Thymus (tissue), 14 donors: Measurements from ENCODE around the gene CLVS2. TPM values are rescaled to one million over a fixed set of nuclear protein-coding genes. Genes with fewer than 3 reads are reported as not detected.

Source experiments
- DNase-seq, 9 donors: peaks; one replicate each; pipeline ENCODE4 v3.0.0-alpha.2; 2013; ENCODE audit warnings: low spot score in 9 of 9, low read depth in 6 of 9, missing footprints in 1 of 9
- H3K27ac ChIP-seq, 2 donors: one replicate each; pipeline ENCODE4 v1.5.1; 2013; ENCODE audit warnings: control low read depth in 1 of 2, low read depth in 1 of 2, low read length in 1 of 2, mild to moderate bottlenecking in 1 of 2, moderate library complexity in 1 of 2
- H3K27me3 ChIP-seq, 2 donors: one replicate each; pipeline ENCODE4 v1.5.1; 2013; ENCODE audit warnings: low read length in 1 of 2; ENCODE audit not compliant: control insufficient read depth in 2 of 2, insufficient read depth in 1 of 2
- H3K36me3 ChIP-seq, 2 donors: one replicate each; pipeline ENCODE4 v1.5.1; 2013; ENCODE audit warnings: low read length in 1 of 2, mild to moderate bottlenecking in 1 of 2, moderate library complexity in 1 of 2; ENCODE audit not compliant: control insufficient read depth in 2 of 2, insufficient read depth in 2 of 2
- H3K4me1 ChIP-seq, 2 donors: one replicate each; pipeline ENCODE4 v1.5.1; 2013; ENCODE audit warnings: low read length in 2 of 2; ENCODE audit not compliant: control insufficient read depth in 2 of 2, insufficient read depth in 2 of 2
- H3K4me3 ChIP-seq, 2 donors: one replicate each; pipeline ENCODE4 v1.5.1; 2013; ENCODE audit warnings: low read length in 2 of 2, control low read depth in 1 of 2, mild to moderate bottlenecking in 1 of 2
- H3K9me3 ChIP-seq, 2 donors: one replicate each; pipeline ENCODE4 v1.5.1; 2013; ENCODE audit warnings: low read length in 1 of 2, mild to moderate bottlenecking in 1 of 2; ENCODE audit not compliant: control insufficient read depth in 2 of 2, insufficient read depth in 1 of 2
- WGBS: extraction: QIAGEN DNeasy Blood & Tissue Kit; methylation state at CpG from one replicate; pipeline ENCODE4 v1.1.7; 2013; 5-methylcytosine and 5-hydroxymethylcytosine counted together
- long read RNA-seq, 10 donors: transcript quantifications; one replicate each; lab custom pipeline, GENCODE V29; 2026
- polyA plus RNA-seq: library from polyadenylated mRNA; stranded (reverse); fragments of 200-250 nt; gene quantifications from one replicate; pipeline ENCODE4 v1.2.3, GENCODE V29; 2013
- total RNA-seq: library from RNA; stranded (reverse); fragments of 120-200 nt; gene quantifications from one replicate; pipeline ENCODE4 v1.2.4, GENCODE V29; 2013
- donor health status: healthy.

The CLVS2 gene, protein sequence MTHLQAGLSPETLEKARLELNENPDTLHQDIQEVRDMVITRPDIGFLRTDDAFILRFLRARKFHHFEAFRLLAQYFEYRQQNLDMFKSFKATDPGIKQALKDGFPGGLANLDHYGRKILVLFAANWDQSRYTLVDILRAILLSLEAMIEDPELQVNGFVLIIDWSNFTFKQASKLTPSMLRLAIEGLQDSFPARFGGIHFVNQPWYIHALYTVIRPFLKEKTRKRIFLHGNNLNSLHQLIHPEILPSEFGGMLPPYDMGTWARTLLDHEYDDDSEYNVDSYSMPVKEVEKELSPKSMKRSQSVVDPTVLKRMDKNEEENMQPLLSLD
- total RNA-seq (0.05 TPM), polyA plus RNA-seq (0.02 TPM)
- long read RNA-seq, donor 1: 0 reads
- long read RNA-seq, donor 2: 0 reads
- long read RNA-seq, donor 3: 0 reads
- long read RNA-seq, donor 4: 0 reads
- long read RNA-seq, donor 5: 0 reads
- long read RNA-seq, donor 6: 0 reads
- long read RNA-seq, donor 7: 0 reads
- long read RNA-seq, donor 8: 0 reads
- long read RNA-seq, donor 9: 0 reads
- long read RNA-seq, donor 10: 0 reads

DNA sequence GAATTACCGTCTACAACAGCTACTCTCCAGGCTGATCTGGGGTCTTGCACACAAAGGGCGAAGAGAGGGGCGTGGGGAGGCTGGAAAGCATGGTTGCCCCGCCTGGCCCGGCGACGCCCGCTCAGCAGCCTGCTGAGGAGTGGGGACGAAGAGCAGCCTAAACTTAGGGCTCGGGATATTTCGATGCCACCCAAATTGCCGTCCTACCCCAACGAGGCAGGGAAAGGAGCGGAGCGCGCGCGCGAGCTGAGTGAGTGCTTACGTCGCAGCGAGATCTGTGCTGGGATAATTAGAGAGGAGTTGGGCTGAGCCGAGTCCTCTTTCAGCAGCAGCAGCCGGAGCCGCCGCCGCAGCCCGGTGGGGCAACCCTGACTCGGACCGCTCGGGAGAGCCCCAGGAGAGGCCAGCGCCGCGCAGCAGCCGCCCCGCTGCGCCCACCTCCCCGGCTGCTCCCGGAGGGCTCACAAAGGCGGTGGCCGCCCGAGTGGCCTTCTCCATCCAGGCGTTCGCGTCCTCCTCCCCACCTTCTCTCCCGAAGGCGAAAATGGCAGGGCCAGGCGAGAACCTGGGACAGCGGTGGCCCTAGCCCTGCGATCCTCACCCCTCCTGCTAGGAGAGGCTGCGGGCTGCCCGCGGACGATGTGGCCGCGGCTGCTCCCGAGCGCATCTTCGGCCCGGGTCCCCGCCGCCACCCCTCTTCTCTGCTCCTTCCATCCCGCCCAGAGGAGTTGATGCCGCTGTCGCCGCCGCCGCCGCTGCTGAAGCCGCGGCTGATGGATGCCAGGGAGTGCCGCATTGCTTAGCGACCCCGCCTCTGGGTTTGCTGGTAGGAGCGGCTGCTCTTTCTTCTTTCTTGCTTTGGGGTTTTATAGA lies at the start of gene CLVS2:
Gene CLVS2, plus strand, starts transcription at position 315 of the 873 bp plus-strand sequence. CDS start 1,543 bp downstream, outside the sequence.
- 3% methylated on average over 75 of the region's 75 CpGs for WGBS

DNA sequence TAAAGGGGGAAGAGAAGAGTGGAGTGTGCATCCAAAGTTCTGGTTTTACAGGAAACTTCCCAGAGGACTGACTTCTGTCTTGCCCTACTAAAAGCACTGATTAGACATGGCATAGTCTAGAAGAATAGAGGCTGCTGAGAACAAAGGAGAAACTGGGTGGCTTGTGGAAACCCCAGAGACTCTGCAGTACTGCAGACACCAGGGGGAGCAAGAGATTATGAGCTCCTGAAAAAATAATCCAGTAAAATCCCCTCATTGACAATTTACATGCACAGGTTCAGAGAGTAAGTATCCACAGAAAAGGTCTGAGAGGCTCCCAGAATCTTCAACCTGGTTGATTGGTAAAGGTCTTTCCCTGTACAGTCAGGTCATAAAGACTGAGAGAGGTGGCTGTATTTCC lies 48.7 kb upstream of the CLVS2 start:
- no peak for DNase-seq
- no peaks in the 10 kb centered on the region for H3K36me3 ChIP-seq

More for the DNA sequence above, at the start of gene CLVS2:
- Histone ChIP-seq H3K9me3 (no peaks in the 10 kb centered on the region), H3K4me3 (no peak within 1 kb of the TSS), H3K27ac (no peak within 1 kb of the TSS), H3K4me1 (no peaks in the 10 kb centered on the region), H3K27me3 (peaks cover 25 to 39% of the 10 kb centered on the region in 2 donors), H3K36me3 (no peaks in the 10 kb centered on the region)
- no peak for DNase-seq

DNA sequence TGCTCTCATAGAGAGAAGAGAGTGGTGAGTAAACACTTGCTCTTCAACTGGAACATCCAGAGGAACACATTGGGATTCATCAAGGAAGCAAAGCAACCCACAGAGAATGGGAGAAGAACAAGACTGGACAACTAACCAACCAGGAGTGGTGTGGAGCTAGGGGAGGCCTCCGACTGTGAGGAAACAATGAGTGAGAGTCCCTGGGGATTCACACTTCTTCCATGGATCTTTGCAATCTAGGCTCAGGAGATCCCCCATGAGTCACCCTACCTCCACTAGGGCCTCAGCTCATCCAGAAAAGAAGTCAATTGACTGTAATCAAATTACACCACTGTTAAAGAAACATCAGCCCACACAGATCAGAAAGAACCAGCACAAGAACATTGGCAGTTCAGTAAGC lies 42.3 kb upstream of the CLVS2 start:
- Histone ChIP-seq H3K9me3 (peaks cover 0 to 8% of the 10 kb centered on the region in 2 donors), H3K36me3 (no peaks in the 10 kb centered on the region), H3K4me1 (no peaks in the 10 kb centered on the region), H3K4me3 (no peak overlapping the region), H3K27ac (no peak overlapping the region), H3K27me3 (no peaks in the 10 kb centered on the region)
- 89% methylated on average over 1 of the region's 1 CpG for WGBS
- DNase-seq: no peak

More for the DNA sequence above, 48.7 kb upstream of the CLVS2 start:
- no peak overlapping the region for H3K4me3 ChIP-seq
- no peaks in the 10 kb centered on the region for H3K9me3 ChIP-seq
- H3K27ac ChIP-seq: no peak overlapping the region
- no peaks in the 10 kb centered on the region for H3K4me1 ChIP-seq
- no peaks in the 10 kb centered on the region for H3K27me3 ChIP-seq

DNA sequence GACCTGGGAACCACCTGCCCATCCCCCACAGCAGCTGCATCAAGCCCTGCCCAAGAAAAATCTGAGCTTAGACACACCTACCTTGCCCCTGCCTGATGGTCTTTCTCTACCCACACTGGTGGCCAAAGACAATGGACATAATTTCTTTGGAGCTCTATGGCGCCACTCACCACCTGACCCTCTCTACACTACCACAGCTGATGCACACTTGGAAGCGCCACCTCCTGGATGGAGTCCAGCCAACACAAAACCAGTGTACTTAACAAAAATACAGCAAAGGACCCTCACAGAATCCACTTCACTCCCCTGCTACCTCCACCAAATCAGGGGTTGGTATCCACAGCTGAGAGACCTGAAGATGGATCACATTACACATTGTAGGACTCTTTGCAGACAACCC lies 39.7 kb upstream of the CLVS2 start:
- no peak for DNase-seq
- Histone ChIP-seq H3K4me3 (no peak overlapping the region), H3K9me3 (peaks cover 0 to 8% of the 10 kb centered on the region in 2 donors), H3K27me3 (no peaks in the 10 kb centered on the region), H3K27ac (no peak overlapping the region), H3K36me3 (no peaks in the 10 kb centered on the region), H3K4me1 (no peaks in the 10 kb centered on the region)
- 92% methylated on average over 2 of the region's 2 CpGs for WGBS

DNA sequence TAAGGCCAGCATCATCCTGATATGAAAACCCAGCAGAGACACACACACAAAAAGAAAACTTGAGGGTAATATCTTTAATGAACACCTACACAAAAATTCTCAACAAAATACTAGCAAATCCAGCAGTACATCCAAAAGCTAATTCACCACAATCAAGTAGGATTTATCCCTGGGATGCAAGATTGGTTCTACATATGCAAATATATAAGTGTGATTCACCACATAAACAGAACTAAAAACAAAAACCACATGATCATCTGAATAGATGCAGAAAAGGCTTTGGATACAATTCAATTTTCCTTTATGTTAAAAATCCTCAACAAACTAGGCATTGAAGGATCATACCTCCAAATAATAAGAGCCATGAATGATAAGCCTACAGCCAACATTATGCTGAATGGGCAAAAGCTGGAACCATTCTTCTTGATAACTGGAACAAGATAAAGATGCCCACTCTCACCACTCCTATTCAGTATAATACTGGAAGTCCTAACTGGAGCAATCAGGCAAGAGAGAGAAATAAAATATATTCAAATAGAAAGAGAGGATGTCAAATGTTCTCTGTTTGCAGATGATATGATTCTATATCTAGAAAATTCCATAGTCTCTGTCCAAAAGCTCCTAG lies 33.9 kb upstream of the CLVS2 start:
- no peaks in the 10 kb centered on the region for H3K4me1 ChIP-seq
- H3K27me3 ChIP-seq: no peaks in the 10 kb centered on the region
- no peak overlapping the region for H3K27ac ChIP-seq
- H3K36me3 ChIP-seq: no peaks in the 10 kb centered on the region
- no peaks in the 10 kb centered on the region for H3K9me3 ChIP-seq
- no peak for DNase-seq
- H3K4me3 ChIP-seq: no peak overlapping the region

DNA sequence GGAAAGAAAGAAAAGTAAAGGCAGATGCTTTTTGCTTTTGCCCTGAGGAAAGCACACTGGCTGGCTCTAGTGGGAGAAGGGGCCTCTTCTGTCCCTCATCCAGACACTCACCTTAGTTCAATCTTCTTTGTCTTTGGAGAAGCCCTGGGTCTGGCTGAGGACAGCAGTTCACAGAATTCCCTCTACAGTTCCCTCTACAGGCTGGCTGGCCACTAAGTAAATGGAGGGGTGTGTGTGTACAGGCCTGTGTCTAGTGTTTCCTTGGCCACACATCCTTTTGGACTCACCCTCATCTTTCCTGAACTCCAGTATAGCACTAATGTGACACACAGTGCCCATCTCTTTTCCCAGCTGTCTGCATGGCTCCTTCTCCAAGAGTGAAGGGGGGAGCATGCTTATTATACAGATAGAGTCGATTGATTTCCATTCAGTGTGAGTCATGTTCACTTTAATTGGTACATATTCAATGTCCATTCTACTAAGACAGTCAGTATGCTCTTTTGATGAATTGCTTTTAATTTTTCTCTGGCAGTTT lies 26.0 kb upstream of the CLVS2 start:
- 76% methylated on average over 1 of the region's 1 CpG for WGBS
- no peaks in the 10 kb centered on the region for H3K9me3 ChIP-seq
- no peaks in the 10 kb centered on the region for H3K27me3 ChIP-seq
- no peaks in the 10 kb centered on the region for H3K36me3 ChIP-seq
- no peak overlapping the region for H3K27ac ChIP-seq
- no peaks in the 10 kb centered on the region for H3K4me1 ChIP-seq
- DNase-seq: no peak
- no peak overlapping the region for H3K4me3 ChIP-seq

DNA sequence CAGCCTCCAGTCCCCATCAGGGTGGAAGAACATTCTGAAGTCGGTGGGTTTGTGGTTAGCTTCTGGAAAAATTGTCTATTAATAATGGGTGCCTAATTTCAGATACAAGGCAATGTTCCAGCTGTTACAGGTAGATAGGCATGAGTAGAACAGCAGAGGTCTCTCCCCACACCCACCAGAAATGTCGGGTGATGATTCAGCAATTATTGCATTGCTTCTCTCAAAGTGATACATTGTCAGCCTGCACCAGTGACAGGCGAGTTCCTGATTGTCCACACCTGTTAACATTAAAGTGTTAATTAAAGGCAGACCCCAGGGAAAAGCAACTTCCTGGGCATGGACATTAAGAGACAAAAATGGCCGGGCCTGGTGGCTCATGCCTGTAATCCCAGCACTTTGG lies 18.9 kb upstream of the CLVS2 start:
- 81% methylated on average over 4 of the region's 4 CpGs for WGBS
- no peak overlapping the region for H3K27ac ChIP-seq
- no peak for DNase-seq
- no peaks in the 10 kb centered on the region for H3K9me3 ChIP-seq
- H3K36me3 ChIP-seq: no peaks in the 10 kb centered on the region
- H3K4me3 ChIP-seq: no peak overlapping the region
- no peaks in the 10 kb centered on the region for H3K4me1 ChIP-seq
- H3K27me3 ChIP-seq: no peaks in the 10 kb centered on the region

DNA sequence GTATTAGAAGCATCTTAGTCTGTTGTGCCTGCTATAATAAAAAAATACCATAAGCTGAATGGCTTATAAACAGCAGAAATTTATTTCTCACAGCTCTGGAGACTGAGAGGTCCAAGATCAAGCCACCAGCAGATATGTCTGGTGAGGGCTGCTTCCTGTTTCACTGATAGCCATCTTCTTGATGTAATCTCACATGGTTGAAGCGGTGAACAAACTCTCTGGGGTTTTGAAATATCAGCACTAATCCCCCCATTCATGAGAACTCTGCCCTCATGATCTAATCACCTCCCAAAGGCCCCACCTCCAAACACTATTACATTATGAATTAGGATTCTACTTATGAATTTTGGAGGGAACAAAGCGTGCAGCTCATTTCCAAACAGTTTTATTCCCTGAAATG lies 11.6 kb upstream of the CLVS2 start:
- no peak for DNase-seq
- Histone ChIP-seq H3K36me3 (no peaks in the 10 kb centered on the region), H3K27me3 (no peaks in the 10 kb centered on the region), H3K27ac (no peak overlapping the region), H3K4me3 (no peak overlapping the region), H3K9me3 (peaks cover 0 to 7% of the 10 kb centered on the region in 2 donors), H3K4me1 (no peaks in the 10 kb centered on the region)
- 18% methylated on average over 2 of the region's 2 CpGs for WGBS
